ENCODE measurements around the gene RND1.
A peak's percentile ranks its signal among the peaks of the same experiment; 100 is the strongest.
"Not testable (repeated sequence)": the region's sequence is repeated elsewhere in the genome, so short reads cannot be mapped to it uniquely, and the experiment has no call there.

Gene RND1

GRCh38 chr12:48866052-48866711, 512 bp upstream of the RND1 start:
- no peak for DNase-seq

GRCh38 chr12:48863291-48863690, 2.4 kb downstream of the RND1 start:
- DNase-seq: no peak

- DNase-seq: no peak
Observed at GRCh38 chr12:48862760-48863159, 2.9 kb downstream of the RND1 start.

- no peak for DNase-seq
Observed at GRCh38 chr12:48861111-48861510, 4.6 kb downstream of the RND1 start.

GRCh38 chr12:48860236-48860635, 5.4 kb downstream of the RND1 start:
- DNase-seq: not testable (repeated sequence)

- no peak for DNase-seq
Observed at GRCh38 chr12:48859607-48860006, 6.1 kb downstream of the RND1 start.

- no peak for DNase-seq
Observed at GRCh38 chr12:48858043-48858442, 7.6 kb downstream of the RND1 start.

GRCh38 chr12:48857278-48857994, 8.2 kb downstream of the RND1 start:
- DNase-seq: no peak

GRCh38 chr12:48856379-48856778, 9.3 kb downstream of the RND1 start:
- DNase-seq: no peak

- DNase-seq: not testable (repeated sequence)
Observed at GRCh38 chr12:48854932-48855331, 10.7 kb downstream of the RND1 start.

GRCh38 chr12:48854488-48854887, 11.2 kb downstream of the RND1 start:
- DNase-seq: no peak

GRCh38 chr12:48852734-48853688, 12.7 kb downstream of the RND1 start:
- DNase-seq: peak; percentile 88

GRCh38 chr12:48851883-48852733, 13.6 kb downstream of the RND1 start, which contains the start of gene DDX23:
Gene DDX23, minus strand, starts transcription at chr12:48852163. Its CDS starts 6,381 bp downstream, at chr12:48845782.
- DNase-seq: peak; percentile 88

- not testable (repeated sequence) for DNase-seq
Observed at GRCh38 chr12:48842021-48842420, 23.6 kb downstream of the RND1 start.

GRCh38 chr12:48838048-48838447, 27.6 kb downstream of the RND1 start:
- no peak for DNase-seq

- DNase-seq: no peak
Observed at GRCh38 chr12:48832321-48833060, 33.2 kb downstream of the RND1 start.

- DNase-seq: no peak
Observed at GRCh38 chr12:48831257-48831656, 34.4 kb downstream of the RND1 start.

- DNase-seq: no peak
Observed at GRCh38 chr12:48828841-48829575, 36.7 kb downstream of the RND1 start.

- no peak for DNase-seq
Observed at GRCh38 chr12:48828293-48828692, 37.4 kb downstream of the RND1 start.

- DNase-seq: no peak
Observed at GRCh38 chr12:48827513-48828096, 38.1 kb downstream of the RND1 start.

Measured in effector CD4-positive, alpha-beta T cell (primary cell).